Activated CD4-positive, alpha-beta T cell treated with anti-CD3 and anti-CD28 coated beads, Interleukin-2, Interleukin-6, amounts not matched to agents 100 ng/mL and 50 ng/mL, durations not matched to agents 16 hours and 8 hours (primary cell): Measurements from ENCODE around the gene RIMS3.

Experiments used
- DNase-seq: peaks from one replicate; pipeline ENCODE4 v3.0.0-alpha.2; 2020

RIMS3 gene

DNA sequence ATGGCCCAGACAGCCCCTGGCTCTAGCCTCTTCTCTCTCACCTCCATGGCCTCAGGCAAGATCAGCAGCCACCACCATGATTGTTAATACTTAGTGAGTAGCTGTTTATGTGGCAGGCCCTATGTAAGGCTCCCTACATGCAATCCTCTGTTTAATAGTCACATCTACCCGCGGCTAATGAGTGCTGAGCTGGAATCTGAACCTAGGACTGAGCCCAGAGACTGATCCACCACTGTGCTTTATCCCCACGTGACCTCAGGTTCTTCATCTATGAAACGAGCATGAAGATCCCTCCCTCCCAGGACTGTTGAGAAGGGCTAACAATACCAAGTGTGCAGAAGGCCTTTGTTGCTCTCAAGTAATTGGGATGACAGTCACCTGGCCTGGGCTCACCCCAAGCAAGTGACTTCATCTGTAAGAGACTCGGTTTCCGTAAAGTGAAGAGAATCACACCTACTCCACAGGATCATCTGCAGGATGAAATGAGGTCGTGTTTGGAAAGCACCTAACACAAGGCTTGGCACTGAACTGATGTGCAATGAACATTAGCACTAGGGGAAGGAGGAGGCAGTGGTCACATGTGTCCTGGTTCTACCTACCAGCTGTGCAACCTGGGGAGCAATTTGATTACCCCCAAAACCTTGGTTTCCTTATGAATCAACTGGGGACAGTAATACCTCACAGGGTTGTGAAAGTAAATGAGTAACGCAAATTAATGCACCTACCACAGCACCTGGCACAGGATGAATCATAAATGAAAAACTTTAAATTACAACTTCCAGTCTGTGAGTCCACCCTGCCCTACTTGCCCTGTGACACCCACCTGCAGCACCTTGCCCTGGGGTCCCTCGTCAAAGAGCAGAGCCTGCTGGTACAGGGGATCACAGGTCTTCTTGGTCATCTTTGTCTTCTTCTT lies 37.2 kb downstream of the RIMS3 start:
- DNase-seq = peak; percentile 75

DNA sequence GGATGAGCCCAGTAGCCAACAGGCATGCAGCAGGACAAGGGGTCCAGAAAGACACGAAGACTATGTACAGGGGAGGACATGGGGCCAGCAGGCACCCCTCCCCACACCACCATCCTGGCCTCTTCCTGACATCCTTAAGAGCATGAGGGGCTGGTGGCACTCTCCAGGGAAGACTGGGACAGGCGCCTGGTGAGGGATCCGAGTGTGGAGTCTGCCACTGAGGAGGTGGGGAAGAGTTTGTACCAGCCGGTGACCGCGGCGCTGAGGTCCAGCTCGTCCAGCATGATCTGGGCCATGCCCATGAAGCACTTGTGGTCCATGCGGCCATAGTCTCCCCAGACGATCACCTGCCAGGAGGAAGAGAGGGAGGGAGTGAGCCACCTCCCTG lies 39.1 kb downstream of the RIMS3 start:
- DNase-seq = no peak

DNA sequence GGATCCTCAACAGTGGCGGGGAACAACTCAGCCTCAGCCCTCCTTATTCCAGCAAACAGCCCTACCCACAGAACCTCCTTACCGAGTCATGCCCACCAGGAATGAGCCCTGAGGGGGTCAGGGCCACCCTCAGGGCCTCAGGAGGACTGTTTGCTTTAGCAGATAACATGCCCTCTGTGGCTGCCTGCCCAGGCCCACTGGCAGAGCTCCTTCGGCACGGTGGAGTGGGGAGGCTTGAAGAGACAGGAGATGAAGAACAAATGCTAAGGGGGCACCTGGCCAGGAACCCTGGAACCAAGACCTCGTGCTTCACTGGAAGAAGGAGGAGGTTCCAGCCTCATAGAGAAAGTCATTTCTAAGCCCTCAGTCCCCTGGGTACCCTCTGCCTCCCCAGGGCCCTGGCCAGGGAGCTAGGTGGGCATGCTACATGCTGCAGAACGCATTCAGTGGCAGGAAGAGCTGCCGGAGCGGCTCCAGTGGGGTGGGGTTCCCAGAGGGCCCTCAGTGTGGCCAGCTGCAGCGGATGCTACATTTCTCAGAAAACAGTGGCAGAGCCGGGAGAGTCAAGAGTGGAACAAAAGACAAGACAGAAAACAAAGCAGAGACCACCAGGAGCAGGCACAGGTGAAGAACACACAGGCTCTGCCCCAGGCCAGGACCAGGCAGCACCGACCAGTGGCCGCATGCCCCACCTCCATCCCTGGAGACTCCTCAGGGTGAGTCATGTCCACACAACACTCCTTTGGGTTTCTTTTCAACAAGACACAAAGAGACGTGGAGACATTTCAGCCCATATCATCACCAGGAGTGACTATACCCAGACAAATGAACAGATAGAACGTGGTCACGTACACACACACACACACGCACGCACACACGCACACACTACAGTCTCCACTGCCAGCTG lies 39.8 kb downstream of the RIMS3 start:
- DNase-seq = no peak

DNA sequence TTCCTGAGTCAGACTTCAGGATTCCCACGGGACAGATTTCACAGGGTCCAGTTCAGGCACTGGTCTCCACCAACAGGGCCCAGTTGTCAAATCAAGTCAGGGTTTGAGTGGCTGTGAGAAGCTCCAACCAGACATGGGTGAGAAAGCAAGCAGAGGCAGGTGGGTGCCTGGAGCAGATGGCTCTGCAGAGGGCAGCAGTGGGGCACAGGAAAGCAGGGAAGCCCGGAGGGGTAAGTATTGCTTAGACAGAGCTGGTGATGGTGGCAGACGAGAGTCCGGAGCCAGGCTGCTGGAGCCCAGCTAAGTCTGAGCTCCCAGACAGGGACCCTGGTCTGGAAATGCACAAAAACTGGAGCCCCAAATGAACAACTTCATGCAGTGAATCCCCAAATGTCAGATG lies 40.4 kb downstream of the RIMS3 start:
- DNase-seq = peak; percentile 33

DNA sequence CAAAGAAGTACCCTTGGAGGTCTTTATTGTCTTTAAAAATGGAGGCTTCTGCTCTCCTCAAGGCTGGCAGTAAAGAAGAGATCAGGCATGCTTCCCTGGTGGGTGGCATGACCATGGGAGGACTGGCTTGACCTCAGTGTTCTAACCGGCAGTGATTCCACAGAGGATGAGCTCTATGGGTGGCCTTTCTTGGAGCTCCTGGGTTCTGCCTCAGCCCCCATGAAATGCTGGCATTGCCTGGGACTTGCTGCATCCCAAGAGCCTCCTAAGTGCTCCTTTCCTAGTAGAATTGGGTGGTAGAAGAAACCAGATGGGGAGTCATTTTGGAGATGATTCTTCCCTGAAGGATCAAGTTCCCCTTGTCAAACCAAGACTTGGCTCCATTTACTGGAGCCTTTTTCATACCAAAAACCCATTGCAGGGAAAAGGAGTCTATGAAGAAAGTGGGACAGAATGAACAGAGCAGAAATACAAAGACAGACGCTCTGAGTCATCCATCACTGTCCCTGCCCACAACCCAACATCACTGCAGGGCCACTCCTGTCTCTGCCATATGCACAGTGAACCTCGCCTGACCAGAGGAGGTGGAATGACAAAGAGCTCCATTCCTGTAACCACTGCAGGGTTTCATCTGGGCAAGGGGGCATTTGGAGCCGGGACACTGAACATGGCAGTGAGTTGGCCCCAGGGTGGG lies 42.4 kb downstream of the RIMS3 start:
- DNase-seq = no peak

DNA sequence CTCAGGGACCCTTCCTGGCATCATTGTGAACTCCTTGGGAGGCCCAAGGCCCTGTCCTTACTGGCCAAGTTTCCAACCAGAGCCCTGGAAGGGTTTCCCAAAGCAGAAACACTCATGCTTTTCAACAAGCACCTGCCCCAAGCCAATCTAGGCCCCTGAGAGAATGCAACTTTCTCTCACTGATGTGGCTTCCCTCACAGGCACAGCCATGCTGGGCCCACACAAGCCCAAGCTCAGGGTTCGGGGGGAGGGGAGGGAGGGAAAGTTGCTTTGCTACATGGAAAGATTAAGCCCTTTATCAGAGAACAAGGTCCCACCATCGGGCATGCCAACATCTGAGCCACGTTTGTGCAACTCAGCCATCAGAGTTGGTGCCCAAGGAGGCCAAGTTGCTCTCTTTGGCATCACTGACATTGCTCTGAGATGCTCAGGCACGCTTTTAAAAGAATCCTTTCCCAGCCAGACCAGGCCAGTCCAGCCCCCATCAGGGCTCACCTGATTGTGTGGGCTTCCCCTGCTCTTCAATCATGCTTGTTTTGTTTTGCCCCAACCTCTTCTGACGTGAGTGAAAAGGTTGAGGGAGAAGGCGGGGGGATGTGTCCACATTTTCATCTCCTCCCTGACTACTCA lies 43.5 kb downstream of the RIMS3 start:
- DNase-seq = no peak

DNA sequence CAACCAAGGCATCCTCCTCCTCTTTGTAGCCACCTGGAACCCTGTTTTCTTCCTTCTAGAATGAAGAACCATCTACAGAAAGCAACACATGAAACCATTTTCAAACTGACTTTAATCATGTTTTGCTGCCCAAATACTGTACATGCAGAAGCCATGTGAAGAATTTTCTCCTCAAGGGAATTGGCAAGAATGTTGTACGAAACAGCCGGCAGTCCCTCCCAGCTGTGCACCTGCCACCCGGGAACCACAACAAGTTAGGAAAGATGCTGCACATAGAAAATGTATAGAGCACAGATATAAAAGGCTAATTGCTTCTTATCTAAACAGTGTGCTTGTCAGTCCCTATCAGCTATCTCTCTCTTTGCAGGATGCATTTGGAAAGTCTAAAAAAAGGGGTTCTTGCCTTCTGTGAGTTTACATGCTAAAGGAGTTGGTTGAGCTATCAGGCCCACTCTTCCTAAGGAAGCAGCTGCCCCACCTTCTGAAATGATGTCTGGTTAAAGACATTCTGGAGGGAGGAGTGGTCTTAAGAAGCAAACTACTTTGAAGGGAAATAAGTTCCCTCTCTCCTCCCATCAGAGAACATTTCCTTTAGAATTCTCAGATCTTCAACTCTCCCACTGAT lies 44.8 kb downstream of the RIMS3 start:
- no peak for DNase-seq

DNA sequence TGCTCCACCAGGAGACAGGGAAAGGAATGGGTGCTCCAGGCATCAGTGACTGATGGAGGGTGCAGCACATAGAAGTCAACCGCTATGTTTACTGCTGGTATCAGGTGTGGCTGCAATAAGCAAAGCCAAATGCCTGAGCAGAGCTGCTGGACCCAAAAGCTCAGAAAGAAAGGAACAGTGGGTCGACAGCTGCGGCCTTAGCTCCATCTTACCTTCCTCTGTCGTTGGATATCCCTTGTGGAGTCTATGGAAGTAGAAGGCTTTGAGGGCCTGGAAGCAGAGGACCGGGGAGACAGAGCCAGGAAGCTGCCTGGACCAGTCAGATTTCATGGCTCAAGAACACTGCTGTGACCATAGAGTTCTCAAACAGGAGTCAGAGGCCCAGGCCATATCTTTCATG lies 45.3 kb downstream of the RIMS3 start:
- DNase-seq = no peak

DNA sequence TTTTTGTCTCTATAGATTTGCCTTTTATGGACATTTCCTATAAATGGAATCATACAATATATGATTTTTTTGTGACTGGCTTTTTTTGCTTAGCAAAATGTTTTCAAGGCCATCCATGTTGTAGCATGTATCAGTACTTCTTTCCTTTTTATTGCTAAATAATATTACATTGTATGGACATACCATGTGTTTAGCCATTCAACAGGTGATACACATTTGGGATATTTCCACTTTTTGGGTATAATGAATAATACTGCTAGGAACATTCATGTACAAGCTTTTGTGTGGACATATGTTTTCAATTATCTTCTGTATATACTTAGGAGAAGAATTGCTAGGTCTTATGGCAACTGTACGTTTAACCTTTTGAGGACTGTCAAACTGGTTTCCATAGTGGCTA lies 47.4 kb downstream of the RIMS3 start:
- no peak for DNase-seq

DNA sequence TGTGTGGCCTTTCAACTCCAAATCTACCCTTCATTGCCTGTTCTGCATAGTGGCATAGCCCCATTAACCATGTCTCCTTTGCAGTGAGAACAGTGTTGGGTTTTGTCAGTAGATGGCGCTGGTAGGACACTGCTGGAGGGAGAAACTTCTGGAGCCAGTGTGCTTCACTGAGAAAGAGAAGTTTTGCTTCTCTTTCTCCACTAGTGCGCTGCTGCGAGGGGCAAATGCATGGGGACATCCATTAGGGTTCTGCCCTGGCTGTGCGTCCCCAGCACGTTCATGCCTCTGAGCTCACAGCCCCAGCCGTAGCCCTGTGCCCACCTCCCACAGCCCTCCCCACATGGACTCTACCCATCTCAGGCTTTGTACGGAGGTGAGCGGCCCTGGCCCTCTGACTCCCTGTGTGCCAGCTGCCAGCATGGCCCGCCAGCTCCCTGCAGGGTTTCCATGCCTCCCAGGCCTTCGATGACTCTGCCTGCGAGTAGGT lies 53.1 kb downstream of the RIMS3 start:
- DNase-seq = peak; percentile 83

DNA sequence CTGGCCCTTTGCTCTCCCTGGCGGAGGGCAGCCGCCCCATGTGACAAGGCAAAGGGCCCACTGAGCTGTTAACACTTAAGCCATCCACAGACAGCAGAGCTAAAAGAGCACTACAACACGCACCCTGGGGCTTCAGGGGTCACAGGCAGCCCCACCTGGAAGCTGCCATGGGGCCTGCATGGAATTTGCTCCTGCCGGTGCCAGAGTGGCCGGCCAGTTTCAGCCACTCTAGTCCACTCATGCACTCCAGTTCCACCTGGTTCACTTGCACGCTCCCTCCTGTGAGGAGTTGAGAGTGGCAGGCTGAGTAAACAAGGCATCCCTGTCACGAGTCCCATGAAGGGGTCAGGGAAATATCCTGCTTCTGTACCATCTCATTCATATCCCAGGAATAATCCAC lies 55.3 kb downstream of the RIMS3 start:
- no peak for DNase-seq

DNA sequence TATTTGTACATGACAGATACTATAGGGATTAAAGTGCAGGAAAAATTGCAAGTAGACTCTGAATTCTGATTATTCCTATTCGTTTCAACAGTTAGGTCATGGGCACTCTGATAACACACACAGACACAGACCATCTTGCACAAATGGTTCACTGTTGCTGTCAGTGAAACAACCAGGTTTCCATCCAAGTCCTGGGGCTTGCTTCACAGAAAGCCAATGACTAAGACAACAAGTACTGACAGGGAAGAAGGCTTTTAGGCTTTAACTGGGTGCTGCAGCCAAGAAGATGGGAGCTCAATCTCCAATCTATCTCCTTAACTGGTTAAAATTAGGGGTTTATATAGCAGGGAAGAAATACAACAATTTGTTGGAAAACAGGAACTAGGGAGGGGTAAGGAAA lies 57.6 kb downstream of the RIMS3 start:
- DNase-seq = no peak

DNA sequence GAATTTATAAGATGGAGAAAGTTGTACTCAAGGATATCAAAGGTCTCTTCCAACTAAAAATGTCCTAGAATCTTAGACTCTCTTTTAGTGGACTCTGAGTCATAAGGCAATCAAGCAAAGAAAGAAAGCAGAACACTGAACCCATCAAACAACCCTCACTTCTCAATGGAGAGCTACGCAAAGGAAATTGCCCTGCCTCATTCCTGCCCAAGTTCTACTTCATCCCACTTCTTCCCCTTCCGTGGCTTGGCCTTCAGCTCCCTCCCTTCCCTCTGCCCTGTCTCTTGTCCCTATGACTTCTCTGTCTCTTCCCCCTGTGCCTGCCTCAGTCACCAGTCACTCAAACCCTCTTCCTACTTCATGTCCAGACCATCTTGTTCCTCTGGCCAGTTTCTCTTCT lies 58.5 kb downstream of the RIMS3 start:
- DNase-seq = no peak

DNA sequence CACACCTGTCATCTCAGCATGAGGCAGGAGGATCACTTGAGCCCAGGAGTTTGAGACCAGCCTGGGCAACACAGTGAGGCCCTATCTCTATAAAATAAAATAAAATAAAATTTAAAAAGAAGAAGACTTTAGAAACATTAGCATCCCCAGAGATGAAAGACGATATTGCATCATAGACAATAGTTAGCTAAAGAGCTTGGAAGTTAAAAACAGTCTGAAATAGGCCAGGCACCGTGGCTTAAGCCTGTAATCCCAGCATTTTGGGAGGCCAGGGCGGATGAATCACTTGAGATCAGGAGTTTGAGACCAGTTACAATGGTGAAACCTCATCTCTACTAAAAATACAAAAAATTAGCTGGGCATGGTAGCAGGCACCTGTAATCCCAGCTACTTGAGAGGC lies 59.3 kb downstream of the RIMS3 start:
- DNase-seq = no peak

DNA sequence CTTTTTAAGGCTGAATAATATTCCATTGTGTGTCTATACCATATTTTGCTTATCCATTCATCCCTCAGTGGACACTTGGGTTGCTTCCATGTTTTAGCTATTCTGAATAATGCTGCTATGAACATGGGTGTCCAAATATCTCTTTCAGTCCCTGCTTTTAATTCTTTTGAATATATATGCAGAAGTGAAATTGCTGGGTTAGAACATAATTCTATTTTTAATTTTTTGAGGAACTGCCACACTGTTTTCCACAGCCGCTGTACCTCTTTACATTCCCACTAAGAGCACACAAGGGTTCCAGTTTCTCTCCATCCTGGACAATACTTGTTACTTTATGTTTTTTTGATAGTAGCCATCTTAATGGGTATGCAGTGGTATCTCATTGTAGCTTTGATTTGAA lies 65.6 kb downstream of the RIMS3 start:
- no peak for DNase-seq

DNA sequence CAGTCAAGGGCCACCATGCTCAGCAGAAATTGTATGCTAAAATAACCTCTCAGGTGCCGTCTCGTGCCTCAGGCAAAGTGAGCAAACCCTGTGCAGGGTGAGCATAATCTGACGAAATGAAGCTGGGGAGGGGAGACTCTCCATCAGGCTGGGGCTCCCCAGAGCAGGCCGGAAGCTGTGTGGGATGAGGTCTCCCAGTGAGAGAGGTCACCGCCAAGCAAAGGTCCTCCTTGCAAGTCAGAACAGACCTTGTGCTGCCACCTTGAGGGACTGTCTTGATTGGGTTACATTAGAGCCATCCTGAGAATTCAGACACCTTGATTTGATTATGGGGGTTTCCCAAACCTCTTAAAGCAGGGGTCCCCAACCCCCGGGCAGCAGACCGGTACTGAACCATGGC lies 69.9 kb downstream of the RIMS3 start:
- no peak for DNase-seq

DNA sequence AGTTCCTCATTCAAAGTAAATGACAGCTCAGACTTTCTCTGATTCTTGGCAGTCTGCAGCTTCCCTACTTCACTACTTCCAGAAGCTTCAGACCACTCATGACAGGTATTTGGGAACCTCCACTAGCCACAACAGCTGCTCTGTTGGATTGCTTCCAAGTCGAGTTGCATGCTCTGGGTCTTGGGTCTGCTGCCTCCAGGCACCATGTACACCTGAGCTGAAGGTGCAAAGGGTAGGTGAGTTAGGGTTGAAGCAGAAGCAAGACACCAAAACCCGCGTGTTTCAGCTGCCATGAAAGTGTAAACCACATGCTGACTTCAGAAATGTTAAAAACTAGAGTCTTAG lies 71.3 kb downstream of the RIMS3 start:
- DNase-seq = no peak

DNA sequence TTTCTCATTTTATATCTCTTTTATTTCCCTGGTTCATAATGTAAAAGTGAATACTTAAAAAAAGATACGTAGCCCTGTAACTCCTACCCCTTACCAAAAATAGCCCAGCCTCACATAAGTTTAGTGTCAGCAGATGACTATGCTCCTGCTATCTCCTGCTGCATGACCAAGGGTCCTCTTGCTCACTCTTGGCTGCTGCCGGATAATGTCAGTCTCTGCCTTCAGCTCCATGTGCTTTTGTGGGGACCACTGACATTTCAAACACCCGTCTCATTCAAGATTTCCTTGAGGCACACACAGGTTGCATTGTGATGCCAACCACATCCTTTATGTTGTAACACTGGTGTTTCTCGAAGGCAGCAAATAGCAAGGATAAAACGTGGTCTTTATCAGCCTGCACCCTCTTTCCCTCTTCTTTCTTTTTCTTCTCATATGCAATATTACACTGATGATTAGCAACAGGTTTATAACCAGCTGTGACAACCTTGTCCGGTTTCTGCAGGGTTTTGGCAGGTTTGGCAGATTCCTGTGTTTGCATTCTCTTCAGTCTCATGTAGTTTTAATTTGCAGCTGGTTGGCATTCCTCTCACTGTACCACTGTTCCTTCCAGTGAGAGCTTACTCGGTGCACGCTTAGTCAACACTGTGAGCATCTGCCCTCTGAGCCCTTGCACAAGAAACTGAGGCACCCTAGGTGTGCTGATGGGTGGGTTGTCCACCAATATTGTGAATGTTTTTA lies 71.9 kb downstream of the RIMS3 start:
- DNase-seq = no peak

DNA sequence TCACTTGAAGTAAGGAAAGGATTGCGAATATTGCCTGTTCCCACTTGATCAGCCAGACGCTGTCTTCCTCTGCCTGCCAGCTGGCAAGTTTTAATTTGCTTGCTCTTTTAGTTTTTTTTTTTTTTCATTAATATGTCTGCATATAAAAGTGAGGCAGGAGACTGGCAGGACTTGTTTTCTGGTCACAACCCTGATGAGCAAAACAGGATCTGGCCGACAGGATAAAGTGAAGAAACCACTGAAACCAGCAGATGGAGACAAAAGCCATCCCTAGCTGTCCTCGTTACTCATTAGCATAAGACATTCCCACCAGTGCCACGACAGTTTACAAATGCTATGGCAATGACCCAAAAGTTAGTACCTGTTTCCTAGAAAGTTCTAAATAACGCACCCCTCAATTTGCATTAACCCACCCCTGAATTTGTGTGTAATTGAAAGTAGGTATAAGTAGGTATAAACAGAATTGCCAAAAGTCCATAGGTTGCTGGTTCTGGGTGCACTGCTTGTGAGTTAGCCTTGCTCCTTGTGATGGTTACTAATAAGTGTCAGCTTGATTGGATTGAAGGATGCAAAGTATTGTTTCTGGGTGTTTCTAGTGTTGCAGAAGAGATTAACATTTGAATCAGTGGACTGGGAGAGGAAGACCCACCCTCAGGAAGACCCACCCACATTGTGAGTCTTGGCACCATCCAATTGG lies 73.2 kb downstream of the RIMS3 start:
- DNase-seq = peak; percentile 44

DNA sequence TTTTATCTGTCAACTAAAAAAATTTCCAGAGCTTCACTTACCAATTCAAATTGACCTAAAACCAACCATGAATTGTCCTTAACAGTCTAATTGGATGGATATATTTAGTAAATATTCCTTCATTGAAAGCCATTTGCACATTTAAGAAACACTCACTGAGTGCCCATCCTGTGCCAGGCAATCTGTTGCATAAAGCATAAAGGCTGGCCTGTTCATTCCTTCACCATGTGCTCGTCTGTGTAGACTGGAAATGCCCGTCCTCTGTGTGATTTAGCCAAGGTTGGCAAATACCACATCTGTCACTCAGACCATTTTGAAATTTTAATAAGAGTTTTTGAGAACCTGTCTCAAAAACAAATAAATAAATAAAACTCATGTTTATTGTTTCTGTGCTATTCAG lies 76.9 kb downstream of the RIMS3 start:
- no peak for DNase-seq

DNA sequence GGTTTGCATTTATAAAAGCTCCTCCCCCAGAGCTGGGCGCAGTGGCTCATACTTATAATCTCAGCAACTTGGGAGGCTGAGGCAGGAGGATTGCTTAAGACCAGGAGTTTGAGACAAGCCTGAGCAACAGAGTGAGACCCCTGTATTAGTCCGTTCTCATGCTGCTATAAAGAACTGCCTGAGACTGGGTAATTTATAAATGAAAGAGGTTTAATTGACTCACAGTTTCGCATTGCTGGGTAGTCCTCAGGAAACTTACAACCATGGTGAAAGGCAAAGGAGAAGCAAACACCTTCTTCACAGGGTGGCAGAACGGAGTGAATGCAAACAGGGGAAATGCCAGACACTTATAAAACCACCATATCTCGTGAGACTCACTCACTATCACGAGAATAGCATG lies 81.5 kb downstream of the RIMS3 start:
- DNase-seq = peak; percentile 18
